ENCODE data around the gene HPN. TPM values are rescaled to one million over a fixed set of nuclear protein-coding genes. Genes with fewer than 3 reads are reported as not detected.

HPN gene
- polyA plus RNA-seq, 3 donors: 0.05 TPM; not detected in 2

DNA sequence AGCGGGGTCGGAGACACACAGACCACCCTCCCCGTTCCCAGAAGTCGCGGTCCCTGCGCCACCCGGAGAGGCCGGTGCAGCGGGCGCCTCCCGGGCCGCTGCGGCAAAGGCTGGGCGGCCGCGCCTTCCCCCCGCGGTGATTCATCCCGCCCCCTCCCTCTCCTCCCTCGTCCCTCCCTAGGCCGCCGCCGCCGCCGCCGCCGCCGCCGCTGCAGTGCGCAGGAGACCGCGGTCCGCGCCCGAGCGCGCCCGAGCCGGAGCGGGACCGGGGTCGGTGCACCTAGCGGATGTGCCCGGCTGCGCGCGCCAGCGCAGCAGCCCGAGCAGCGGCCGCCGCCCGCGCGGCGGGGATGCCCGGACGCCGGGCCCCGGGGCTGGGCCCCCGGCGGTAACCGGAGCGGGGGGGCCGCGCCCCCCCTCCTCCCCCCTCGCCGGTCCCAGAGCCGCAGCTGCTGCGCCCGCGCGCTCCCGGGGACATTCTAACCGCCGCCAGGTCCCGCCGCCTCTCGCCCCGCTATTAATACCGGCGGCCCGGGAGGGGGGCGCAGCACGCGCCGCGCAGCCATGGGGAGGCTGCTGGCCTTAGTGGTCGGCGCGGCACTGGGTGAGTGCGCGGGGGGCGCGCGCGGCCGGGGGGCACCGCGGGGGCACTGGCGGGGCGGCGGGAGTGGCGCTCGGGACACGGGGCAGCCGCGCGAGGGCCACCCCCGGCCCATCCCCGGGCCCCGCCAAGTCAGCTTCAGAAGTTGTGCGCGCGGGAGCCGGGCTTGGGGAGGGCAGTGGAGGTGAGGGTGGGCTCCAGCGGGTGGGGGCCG is 11.1 kb upstream of the HPN start, which contains the start of gene SCN1B:
Gene SCN1B, plus strand, starts transcription at position 214 of the 815 bp plus-strand sequence. Its CDS starts 351 bp downstream, at position 565.
- Mint-ChIP-seq H3K27ac (no peak within 1 kb of the TSS), H3K36me3 (peaks cover 33 to 34% of the 10 kb centered on the region in 2 donors), H3K27me3 (ENCODE audit: low read depth in 3 of 3) (peaks cover 32 to 53% (median 40%) of the 10 kb centered on the region in 3 donors), H3K9me3 (peaks cover 0 to 6% (median 4%) of the 10 kb centered on the region in 7 donors), H3K4me1 (peaks cover 14% of the 10 kb centered on the region), H3K4me3 (peak within 1 kb of the TSS; percentile 55 to 87)
- peak within 1 kb of the TSS; percentile 22 for H2AFZ ChIP-seq (ENCODE audit: insufficient read depth, low read depth, low read length, poor library complexity, severe bottlenecking)
- TF ChIP-seq, protein P1, sequence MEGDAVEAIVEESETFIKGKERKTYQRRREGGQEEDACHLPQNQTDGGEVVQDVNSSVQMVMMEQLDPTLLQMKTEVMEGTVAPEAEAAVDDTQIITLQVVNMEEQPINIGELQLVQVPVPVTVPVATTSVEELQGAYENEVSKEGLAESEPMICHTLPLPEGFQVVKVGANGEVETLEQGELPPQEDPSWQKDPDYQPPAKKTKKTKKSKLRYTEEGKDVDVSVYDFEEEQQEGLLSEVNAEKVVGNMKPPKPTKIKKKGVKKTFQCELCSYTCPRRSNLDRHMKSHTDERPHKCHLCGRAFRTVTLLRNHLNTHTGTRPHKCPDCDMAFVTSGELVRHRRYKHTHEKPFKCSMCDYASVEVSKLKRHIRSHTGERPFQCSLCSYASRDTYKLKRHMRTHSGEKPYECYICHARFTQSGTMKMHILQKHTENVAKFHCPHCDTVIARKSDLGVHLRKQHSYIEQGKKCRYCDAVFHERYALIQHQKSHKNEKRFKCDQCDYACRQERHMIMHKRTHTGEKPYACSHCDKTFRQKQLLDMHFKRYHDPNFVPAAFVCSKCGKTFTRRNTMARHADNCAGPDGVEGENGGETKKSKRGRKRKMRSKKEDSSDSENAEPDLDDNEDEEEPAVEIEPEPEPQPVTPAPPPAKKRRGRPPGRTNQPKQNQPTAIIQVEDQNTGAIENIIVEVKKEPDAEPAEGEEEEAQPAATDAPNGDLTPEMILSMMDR (IDR thresholded peaks at IDR 0.05): no peak
- DNase-seq: peak in 2 of 3 donors; percentile 47 to 65
- H3K79me2 ChIP-seq (ENCODE audit: insufficient read depth, low read length): no peaks in the 10 kb centered on the region
- peaks cover under 1% of the 10 kb centered on the region for H4K20me1 ChIP-seq (ENCODE audit: insufficient read depth, low read length)
- peak within 1 kb of the TSS; percentile 58 for H3K4me2 ChIP-seq (replicated peaks; ENCODE audit: extremely low read depth, low read length, poor library complexity, severe bottlenecking)
- WGBS (ENCODE audit: insufficient coverage): under 1% methylated on average over 91 of the region's 118 CpGs
- no peak within 1 kb of the TSS for H3K9ac ChIP-seq (ENCODE audit: insufficient read depth, low read length, poor library complexity, severe bottlenecking)
- no peak within 1 kb of the TSS for H3K27ac ChIP-seq (ENCODE audit: low read depth in 1 of 2, low read length in 2 of 2)
- peaks cover 14 to 37% of the 10 kb centered on the region in 2 donors for H3K27me3 ChIP-seq (ENCODE audit: control insufficient read depth in 2 of 2, insufficient read depth in 2 of 2, low read length in 2 of 2)
- intact Hi-C loops (cut with micrococcal nuclease): no loop called here
- peaks cover 6 to 15% of the 10 kb centered on the region in 2 donors for H3K4me1 ChIP-seq (ENCODE audit: control insufficient read depth in 1 of 2, insufficient read depth in 2 of 2, low read length in 2 of 2)
- peak within 1 kb of the TSS in 1 of 3 experiments; percentile 56 for H3K4me3 ChIP-seq (replicated peaks in 1 of 3; ENCODE audit: low read depth in 2 of 3, low read length in 3 of 3)
- peaks cover 29 to 31% of the 10 kb centered on the region in 2 donors for H3K36me3 ChIP-seq (replicated peaks in 1 of 2; ENCODE audit: control insufficient read depth in 1 of 2, insufficient read depth in 2 of 2, low read length in 2 of 2)
- H3K9me3 ChIP-seq (replicated peaks in 1 of 2; ENCODE audit: control insufficient read depth in 1 of 2, insufficient read depth in 1 of 2, low read length in 2 of 2): no peaks in the 10 kb centered on the region

DNA sequence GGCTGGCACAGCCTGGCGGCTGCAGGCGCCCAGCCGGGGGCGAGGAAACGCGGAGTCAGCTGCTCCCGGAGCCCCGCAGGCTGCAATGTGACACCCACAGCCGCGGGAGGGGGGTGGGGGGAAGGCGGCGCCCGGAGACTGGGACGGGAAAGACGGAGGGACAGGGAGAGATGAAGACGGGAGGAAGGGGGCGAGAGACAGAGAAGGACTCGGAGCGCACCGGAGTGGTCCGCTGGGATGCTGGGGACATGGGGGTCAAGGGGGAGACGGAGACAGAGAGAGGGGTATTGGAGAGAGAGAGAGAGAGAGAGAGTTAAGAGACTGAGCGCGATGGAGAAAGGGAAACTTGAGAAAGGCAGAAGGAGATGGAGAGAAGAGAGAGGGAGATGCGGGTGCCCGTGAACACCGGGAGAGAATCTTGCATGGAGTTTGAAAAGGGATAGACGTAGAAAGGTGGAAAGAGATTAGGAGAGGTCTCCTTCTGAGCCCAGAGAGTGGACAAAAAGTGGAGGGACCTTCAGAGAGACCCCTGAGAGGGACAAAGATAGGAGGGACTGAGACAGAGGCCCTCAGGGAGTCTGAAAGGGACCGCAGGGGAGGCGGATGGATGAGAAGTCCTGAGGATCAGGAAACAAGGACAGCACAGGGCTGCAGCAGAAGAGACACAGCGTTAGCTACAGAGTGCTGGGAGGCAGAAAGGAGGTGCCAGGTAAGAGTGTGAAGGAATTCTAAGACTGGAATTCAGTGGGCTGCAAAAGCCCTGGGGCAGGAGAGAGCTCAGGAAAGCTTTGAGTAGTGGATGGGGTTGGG is 10.2 kb upstream of the HPN start:
- H4K20me1 ChIP-seq (ENCODE audit: insufficient read depth, low read length): no peaks in the 10 kb centered on the region
- no peak for DNase-seq
- H3K36me3 Mint-ChIP-seq: peaks cover 25 to 28% of the 10 kb centered on the region in 2 donors
- H3K27me3 Mint-ChIP-seq (ENCODE audit: low read depth in 3 of 3): peaks cover 32 to 53% (median 40%) of the 10 kb centered on the region in 3 donors
- no peak overlapping the region for H2AFZ ChIP-seq (ENCODE audit: insufficient read depth, low read depth, low read length, poor library complexity, severe bottlenecking)
- peaks cover 21 to 22% of the 10 kb centered on the region in 2 donors for H3K36me3 ChIP-seq (replicated peaks in 1 of 2; ENCODE audit: control insufficient read depth in 1 of 2, insufficient read depth in 2 of 2, low read length in 2 of 2)
- H3K27me3 ChIP-seq (ENCODE audit: control insufficient read depth in 2 of 2, insufficient read depth in 2 of 2, low read length in 2 of 2): peaks cover 14 to 37% of the 10 kb centered on the region in 2 donors
- peaks cover 0 to 8% (median 4%) of the 10 kb centered on the region in 7 donors for H3K9me3 Mint-ChIP-seq
- peak overlapping the region; percentile 58 for H3K4me2 ChIP-seq (replicated peaks; ENCODE audit: extremely low read depth, low read length, poor library complexity, severe bottlenecking)
- H3K9me3 ChIP-seq (replicated peaks in 1 of 2; ENCODE audit: control insufficient read depth in 1 of 2, insufficient read depth in 1 of 2, low read length in 2 of 2): no peaks in the 10 kb centered on the region
- H3K27ac Mint-ChIP-seq: no peak overlapping the region
- 14% methylated on average over 30 of the region's 31 CpGs for WGBS (ENCODE audit: insufficient coverage)
- H3K4me3 Mint-ChIP-seq: peak overlapping the region; percentile 55 to 87
- peaks cover 6 to 15% of the 10 kb centered on the region in 2 donors for H3K4me1 ChIP-seq (ENCODE audit: control insufficient read depth in 1 of 2, insufficient read depth in 2 of 2, low read length in 2 of 2)
- intact Hi-C loops (cut with micrococcal nuclease): no loop called here
- peak overlapping the region in 1 of 3 experiments; percentile 34 for H3K4me3 ChIP-seq (replicated peaks in 1 of 3; ENCODE audit: low read depth in 2 of 3, low read length in 3 of 3)
- TF ChIP-seq, protein P1 (IDR thresholded peaks at IDR 0.05): no peak
- no peaks in the 10 kb centered on the region for H3K79me2 ChIP-seq (ENCODE audit: insufficient read depth, low read length)
- no peak overlapping the region for H3K27ac ChIP-seq (ENCODE audit: low read depth in 1 of 2, low read length in 2 of 2)
- H3K9ac ChIP-seq (ENCODE audit: insufficient read depth, low read length, poor library complexity, severe bottlenecking): no peak overlapping the region
- peaks cover 14% of the 10 kb centered on the region for H3K4me1 Mint-ChIP-seq
